Inflammatory macrophage treated with lipopolysaccharide for 1 hour (primary cell): ENCODE results near the gene WNT3A.

Source experiments
- DNase-seq, 2 donors: peaks; one replicate each; pipeline ENCODE4 v3.0.0-alpha.2; 2020 to 2022

WNT3A gene

DNA sequence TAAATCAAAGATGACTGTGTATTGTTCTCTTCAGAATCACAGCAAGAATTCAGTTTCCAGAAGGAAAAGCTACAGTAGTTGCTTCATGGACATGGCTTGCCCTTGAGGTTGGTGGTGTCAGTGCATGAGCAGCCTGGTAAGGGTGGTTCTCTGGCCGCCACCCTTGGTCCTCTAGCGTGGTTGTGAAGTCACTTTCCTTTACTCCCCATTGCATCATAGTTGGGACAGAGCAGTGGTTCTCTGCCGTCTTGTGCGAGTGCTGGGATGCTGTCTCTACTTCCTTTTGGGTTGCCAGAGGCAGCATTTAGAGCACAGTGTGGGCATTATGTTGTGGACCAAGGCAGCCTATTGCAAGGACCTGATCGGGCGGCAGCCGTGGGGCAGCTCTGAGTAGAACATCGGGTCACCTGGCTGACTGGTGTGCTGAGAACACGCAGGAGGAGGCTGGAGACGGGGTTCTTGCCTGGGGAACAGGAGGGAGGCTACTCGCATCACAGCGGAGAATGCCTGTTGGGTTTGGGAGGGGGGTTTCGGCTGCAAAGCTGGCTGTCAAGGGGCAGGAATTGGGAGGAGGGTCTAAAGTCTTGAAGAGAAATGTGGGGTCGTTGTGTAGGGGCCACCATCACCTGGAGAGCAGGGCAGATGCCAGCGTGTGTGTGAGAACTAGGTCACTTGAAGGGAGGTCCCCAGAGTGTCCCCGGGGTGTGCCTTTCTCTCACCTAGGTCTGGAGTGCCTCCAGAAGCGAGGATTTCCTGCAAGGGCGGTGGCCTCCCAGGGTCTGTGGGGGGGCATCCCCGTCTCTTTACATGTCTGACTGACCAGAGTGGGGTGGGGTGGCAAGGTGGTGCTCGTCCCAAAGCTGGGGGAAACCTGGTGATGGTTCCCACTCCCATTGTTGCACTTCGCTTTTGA lies 82.0 kb downstream of the WNT3A start:
- peak; percentile 90 to 94 for DNase-seq

DNA sequence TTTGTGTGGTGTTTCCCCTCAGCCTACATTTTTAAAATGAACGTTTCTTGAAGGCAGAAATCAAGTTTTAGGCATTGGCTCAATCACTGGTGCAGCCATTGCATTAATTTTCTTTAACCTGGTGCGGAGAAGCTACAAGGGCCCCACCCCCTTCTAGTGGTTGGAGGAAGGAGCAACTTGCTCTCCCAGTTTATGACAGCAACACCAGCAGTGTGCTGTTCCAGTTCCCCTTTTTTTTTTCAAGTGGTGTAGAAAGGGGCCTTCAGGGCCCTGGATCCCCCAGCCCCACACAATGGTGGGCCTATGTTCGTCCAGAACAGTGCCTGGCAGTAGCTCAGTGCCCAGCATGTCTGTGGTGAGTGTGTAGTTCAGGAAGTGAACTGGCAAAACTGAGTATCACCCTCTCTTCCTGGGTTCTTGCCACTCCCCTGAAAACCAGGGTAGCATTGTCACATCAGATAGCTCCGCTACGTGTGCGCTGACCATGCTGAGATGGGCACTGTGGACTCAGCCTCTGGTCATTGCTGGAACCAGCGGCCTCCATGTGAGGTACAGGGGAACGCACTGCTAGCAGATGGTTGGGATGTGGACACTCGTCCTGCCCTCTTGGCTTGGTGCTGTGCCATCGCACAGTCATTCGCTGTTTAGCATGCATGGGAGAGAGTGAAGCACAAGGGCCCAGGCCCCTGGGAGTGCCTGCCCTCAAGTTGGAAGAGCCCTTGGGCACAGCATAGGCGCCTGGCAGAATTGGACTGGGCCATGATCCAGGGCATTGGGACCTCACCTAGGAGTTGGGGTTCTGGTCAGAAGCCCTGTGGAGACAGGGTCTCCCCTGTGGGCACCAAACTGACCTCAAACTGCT lies 83.0 kb downstream of the WNT3A start:
- peak; percentile 47 to 57 for DNase-seq

DNA sequence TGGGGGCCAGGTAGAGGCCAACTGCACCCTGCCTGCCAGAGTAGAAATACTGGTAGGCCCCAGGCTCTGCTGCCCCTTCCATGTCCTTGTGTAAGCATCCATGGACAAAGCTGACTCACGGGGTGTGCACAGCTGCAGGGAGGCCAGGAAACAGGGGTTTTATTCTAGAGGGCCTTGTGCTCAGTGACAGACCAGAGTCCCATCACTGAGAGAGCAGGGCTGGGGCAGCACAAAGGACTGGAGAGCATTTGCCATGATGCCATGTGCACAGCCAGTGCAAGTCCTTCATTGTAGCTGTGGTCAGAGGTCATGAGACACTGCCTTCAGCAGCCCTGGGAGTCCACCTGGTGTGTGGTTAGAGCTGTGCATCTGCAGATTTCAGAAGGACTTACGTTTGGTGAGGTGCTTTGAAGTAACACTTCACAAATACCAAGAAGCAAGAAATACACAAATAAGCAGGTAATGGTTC lies 83.8 kb downstream of the WNT3A start:
- DNase-seq = no peak

GRCh38 chr1:228091084-228091483 lies 84.3 kb downstream of the WNT3A start:
- no peak for DNase-seq

DNA sequence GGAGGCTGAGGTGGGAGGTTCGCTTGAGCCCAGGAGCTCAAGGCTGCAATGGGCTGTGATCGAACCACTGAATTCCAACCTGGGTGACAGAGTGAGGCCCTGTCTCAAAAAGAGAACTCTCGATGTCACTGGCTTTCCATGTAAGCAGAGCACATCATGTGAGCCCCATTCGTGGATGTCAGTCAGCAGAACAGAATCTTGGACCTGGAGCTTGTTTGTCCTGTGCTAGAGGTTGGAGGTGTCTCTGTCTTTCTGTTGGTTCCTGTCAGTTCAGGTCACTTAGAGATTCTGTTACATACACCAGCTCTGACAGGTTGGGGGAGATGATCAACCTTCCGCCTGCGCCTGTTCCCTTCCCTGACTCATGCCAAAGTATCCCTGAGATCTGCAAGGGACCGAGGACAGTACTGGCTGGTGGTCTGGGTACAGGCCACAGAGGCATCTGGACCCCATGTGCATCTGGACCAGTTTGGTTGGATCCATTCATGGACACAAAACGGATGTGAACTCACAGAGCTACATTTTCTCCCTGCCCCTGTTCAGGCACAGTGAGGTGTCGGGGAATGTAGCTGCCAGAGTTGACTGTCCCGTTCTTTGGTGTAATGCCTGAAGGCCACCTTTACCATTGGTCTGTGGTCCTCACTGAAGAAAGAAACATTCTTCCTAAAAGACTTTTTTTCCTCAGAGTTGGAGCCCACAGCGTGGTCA lies 85.7 kb downstream of the WNT3A start:
- DNase-seq = no peak

GRCh38 chr1:228093050-228093906 lies 86.5 kb downstream of the WNT3A start:
- DNase-seq = no peak

- no peak for DNase-seq
Observed at GRCh38 chr1:228094432-228095016, 87.7 kb downstream of the WNT3A start.

GRCh38 chr1:228095161-228095560 lies 88.4 kb downstream of the WNT3A start:
- no peak for DNase-seq

DNA sequence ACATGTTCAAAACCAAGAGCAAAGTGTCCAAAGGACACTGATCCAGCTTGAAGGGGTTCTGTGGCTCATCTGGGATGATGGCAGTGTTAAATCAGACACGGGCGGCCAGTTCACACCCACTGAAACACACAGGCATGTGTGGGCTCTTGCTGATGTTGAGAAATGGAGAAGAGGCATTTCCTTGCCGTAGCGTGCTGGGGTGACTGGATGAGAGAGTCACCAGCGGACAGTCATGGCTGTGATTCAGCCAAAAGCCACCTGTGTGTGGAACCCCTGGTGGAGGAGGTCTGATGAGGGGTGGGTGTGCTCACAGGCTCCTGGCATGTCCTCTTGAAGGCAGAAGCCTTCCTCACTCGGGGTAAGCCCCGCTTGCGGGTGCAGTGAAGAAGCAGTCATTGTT lies 89.1 kb downstream of the WNT3A start:
- peak; percentile 48 to 81 for DNase-seq

DNA sequence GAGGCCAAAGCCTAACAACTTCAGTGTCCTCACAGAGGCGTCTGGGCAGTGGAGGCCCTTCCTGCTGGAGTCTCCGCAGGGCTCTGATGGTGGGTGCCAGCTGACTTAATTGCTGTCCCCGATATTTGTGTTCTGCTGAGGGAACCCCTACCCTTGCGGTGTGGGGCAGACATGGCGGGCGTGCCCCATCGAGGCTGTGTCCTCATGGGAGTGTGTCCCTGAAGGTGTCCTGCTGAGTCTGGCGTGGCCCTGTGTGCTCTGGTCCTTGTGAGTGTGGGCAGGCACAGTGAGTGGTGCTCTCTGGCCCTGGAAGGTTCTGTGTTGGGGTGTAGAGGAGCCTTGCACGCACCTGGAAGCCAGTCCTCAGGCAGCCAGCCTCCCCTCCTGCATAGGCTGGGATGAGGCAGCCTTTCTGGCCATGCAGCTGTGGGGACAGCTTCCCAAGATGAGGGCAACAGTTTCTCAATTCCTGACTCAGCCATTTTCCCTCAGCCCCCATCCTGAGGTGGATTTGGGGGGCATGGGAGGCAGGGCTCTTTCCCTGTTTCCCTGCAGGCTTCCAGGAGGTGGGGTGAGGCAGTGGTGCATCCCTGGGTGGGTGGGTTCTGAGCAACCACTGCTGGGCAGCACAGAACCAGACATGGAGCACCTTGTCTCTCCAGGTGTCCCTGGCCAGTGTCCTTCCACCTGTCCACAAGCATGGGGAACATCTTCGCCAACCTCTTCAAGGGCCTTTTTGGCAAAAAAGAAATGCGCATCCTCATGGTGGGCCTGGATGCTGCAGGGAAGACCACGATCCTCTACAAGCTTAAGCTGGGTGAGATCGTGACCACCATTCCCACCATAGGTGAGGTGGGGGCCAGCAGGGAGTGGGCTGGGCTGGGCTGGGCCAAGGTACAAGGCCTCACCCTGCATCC lies 89.9 kb downstream of the WNT3A start:
- no peak for DNase-seq

DNA sequence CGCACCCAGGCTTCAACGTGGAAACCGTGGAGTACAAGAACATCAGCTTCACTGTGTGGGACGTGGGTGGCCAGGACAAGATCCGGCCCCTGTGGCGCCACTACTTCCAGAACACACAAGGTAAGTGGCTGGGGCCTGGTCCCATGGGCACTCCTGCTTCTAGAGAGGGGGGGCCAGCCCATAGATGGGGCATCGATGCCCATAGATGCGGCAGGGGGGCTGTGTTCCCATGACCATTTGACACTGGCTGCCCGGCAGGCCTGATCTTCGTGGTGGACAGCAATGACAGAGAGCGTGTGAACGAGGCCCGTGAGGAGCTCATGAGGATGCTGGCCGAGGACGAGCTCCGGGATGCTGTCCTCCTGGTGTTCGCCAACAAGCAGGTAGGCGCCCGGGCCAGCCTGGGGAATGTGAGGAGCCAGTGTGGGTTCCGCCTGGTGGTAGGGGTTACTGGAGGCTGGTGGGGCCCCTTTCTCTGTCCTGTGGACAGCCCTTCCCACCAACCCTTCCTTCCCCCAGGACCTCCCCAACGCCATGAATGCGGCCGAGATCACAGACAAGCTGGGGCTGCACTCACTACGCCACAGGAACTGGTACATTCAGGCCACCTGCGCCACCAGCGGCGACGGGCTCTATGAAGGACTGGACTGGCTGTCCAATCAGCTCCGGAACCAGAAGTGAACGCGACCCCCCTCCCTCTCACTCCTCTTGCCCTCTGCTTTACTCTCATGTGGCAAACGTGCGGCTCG lies 90.7 kb downstream of the WNT3A start:
- no peak for DNase-seq

DNA sequence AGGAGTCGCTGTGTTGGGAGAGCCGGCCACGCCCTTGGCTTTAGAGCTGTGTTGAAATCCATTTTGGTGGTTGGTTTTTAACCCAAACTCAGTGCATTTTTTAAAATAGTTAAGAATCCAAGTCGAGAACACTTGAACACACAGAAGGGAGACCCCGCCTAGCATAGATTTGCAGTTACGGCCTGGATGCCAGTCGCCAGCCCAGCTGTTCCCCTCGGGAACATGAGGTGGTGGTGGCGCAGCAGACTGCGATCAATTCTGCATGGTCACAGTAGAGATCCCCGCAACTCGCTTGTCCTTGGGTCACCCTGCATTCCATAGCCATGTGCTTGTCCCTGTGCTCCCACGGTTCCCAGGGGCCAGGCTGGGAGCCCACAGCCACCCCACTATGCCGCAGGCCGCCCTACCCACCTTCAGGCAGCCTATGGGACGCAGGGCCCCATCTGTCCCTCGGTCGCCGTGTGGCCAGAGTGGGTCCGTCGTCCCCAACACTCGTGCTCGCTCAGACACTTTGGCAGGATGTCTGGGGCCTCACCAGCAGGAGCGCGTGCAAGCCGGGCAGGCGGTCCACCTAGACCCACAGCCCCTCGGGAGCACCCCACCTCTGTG lies 91.6 kb downstream of the WNT3A start:
- no peak for DNase-seq

DNA sequence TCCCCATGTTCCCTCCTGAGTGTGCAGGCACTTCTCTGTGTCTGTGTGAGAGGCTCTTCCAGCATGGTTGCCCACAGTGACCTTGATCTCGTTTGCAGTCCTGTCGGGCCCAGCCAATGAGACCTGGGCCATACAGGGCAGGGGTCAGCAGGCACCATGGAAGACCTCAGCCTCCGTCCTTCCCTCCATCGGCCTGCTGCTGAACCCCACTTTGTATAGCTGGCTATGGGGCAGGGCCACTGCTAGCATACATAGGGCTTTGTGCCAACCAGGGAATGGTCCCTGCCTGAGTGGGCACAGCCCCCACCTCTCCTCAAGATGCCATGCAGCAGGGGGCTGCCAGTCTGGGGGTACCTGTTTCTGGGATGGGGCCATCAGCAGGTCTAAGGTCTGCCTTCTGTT lies 92.5 kb downstream of the WNT3A start:
- no peak for DNase-seq

DNA sequence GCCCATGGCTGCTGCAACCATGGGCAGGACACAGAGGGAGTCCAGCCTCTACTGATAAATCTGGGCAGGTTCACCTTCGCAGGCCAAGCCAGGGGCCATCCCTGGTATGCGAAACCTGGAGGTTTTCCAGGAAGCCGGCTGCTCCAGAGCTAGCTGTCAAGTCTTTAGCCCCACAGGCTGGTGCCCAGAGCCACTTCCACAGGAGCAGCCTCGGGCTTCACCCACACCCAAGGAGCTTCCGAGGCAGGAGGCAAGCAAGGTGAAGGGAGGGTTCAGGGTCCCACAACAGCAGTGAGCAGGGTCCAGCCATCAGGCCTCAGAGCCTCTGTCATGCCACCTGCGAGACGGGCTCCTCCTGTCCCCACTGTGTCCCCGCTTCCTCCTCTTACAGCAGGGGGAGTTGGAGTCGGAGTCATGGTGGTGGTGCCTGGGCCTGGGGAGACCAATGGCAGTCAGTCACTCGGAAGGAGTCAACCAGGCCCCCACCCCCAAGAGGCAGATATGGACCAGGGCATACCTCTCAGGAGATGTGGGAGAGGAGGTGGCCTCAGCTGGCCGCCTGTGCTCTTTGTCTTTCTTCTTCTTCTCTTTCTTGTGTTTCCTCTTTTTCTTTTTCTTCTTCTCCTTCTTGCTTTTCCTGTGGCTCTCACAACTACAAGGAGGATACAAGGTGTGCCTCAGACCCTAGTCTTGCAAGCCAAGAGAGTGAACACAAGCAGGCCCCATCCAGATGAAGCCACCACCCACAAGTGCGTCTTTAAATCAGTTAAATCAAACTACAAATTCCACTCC lies 94.2 kb downstream of the WNT3A start:
- DNase-seq = no peak

GRCh38 chr1:228101614-228101993 lies 94.8 kb downstream of the WNT3A start:
- DNase-seq = no peak

DNA sequence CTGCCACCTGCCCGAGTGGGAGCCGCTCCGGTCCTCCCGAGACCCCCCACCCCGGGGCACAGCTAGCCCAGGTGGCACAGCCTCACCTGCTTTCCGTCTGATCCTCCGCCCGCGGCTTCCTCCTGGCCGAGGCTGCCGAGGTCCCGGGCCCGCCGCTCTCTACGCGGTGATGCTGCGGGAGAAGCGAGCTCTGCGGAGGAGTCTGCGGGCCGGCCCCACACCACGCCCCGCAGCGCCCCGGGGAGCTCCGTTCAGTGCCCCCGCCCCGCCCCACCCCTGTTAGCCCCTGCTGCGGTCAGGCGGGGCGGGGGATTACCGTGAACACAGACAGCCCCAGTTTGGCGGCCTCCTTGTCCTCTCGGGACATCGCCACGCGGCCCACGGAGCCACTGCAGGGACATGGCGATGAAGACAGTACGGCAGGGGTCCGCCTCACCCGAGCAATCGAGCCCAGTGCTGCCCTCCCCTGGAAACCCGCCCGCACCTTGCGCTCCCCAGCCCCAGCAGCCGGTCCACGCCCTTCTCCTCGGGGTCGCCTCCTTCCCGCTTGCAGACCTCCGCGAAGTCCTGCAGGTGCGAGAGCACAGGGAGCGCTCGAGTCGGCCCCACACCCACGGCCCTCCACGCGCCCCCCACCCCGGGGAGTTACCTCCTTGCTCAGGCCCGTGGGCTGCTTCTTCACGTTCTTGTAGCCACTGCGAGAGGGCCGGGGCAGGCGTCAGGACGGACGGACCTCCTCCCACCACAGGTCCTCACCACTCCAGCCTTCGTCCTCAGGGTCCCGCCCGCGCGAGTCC lies 95.4 kb downstream of the WNT3A start:
- no peak for DNase-seq

DNA sequence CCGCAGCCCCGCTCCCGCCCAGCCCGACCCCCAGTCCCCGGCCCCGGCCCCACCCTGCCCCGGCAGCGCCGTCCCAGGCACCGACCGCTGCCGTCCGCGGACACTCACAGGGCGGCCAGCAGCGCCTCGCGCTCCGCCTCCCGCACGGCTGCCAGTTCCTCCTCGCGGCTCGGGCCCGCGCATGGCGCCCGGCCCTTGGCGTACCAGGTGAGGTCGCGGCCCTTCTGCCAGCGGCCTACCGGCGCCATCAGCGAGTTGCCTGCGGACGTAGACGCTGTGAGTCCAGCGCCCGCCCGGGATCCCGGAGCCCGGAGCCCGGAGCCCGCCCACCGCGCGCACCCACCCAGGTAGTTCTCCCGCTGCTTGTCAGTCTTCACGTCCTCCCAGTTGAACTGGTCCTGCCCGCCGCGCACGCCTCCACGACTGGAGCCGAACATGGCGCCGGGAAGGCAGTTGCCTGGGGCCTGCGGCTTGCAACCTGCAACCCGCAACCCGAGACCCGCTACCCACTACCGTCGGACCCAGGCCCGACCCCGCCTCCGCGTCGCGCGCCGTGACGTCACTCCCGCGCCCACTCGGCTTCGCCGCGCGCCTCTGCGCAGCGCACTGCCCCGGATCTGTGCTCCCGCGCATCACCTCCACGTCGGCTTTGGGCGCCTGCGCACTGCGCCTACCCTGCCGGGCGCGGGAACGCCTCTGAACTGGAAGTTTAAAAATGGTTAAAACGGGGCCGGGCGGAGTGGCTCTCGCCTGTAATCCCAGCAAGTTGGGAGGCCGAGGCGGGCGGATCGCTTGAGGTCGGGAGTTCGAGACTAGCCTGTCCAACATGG lies 96.2 kb downstream of the WNT3A start, which contains the start of gene C1orf35:
TSS of gene C1orf35 (minus strand) at position 535 of the 830 bp plus-strand sequence. CDS start at position 437, 98 bp downstream.
- DNase-seq = peak; percentile 86 to 94
